Suprapubic skin (tissue), 4 donors: Measurements from ENCODE around the gene MRPL4.

Source experiments
- POLR2A ChIP-seq, 2 donors: fragments of 450-650 bp; IDR thresholded peaks; one replicate each; pipeline ENCODE4 v1.6.1; 2017; ENCODE audit warnings: antibody characterized with exemption in 2 of 2, mild to moderate bottlenecking in 2 of 2, moderate library complexity in 2 of 2
- POLR2AphosphoS5 ChIP-seq, 3 donors: sonication (generic); formaldehyde crosslinking; IDR thresholded peaks; one replicate each; pipeline ENCODE4 v1.6.1; 2017; ENCODE audit warnings: antibody characterized with exemption in 3 of 3

- TF ChIP-seq POLR2A (IDR thresholded peaks at IDR 0.05) (no peak), POLR2AphosphoS5 (IDR thresholded peaks at IDR 0.05) (no peak)
Measured at GRCh38 chr19:10235003-10235402, 17.0 kb upstream of the MRPL4 start.
